GM12865 (cell line): Measurements from ENCODE around the gene HOXB13.

ENCODE experiments used
- DNase-seq: peaks from one replicate; pipeline ENCODE4 v3.0.0; 2010; ENCODE audit warnings: low read depth
- H3K4me3 ChIP-seq: 2 replicates; pipeline ENCODE4 v1.5.1; 2011; ENCODE audit warnings: mild to moderate bottlenecking, low read depth, low read length, control low read depth
- TF ChIP-seq, protein P1 (sequence below): IDR thresholded peaks from 2 replicates; pipeline ENCODE4 v1.5.1; 2011; ENCODE audit warnings: low read length, control low read depth, low read depth, inconsistent platforms; ENCODE audit not compliant: insufficient read depth; ENCODE audit errors: missing control alignments

Gene HOXB13

DNA sequence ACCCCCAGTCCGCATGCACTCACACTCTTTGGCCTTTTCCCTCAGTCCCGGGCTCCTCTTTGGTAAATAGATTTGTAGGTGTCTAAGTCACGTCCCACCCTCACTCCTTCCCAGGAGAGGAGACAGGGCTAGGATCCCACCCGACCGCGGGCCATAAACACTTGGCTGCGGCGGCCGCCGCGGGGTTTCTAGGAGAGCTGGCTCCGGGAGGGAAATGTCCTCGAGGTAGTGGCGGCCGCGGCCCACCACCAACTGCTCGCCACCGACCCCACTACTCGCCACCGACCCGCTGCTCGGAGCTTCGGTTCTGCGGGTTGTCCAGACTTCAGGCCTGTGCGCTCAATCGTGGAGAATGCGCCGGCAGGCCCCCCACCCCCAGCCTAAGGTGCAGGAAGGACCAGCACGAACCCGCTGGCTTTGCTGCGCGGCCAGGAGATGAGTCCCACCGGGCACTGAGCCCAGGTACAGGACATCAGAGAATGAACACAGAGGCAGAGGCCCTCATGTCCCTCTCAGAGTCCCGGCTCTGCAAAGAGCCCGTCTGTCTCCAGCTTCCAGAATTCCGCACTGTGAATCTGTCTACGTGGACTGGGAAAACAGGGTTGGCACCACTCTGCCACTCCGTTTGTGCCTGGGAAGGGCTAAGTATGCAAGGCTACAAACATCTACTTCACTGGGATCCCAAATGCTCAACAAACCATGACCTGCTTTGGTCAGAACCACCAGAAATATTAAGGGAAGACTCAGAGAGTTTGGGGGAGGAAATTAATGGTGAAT, 3.1 kb downstream of the HOXB13 start:
- no peak for DNase-seq
- TF ChIP-seq, protein P1, sequence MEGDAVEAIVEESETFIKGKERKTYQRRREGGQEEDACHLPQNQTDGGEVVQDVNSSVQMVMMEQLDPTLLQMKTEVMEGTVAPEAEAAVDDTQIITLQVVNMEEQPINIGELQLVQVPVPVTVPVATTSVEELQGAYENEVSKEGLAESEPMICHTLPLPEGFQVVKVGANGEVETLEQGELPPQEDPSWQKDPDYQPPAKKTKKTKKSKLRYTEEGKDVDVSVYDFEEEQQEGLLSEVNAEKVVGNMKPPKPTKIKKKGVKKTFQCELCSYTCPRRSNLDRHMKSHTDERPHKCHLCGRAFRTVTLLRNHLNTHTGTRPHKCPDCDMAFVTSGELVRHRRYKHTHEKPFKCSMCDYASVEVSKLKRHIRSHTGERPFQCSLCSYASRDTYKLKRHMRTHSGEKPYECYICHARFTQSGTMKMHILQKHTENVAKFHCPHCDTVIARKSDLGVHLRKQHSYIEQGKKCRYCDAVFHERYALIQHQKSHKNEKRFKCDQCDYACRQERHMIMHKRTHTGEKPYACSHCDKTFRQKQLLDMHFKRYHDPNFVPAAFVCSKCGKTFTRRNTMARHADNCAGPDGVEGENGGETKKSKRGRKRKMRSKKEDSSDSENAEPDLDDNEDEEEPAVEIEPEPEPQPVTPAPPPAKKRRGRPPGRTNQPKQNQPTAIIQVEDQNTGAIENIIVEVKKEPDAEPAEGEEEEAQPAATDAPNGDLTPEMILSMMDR: no peak
- H3K4me3 ChIP-seq: no peak overlapping the region

DNA sequence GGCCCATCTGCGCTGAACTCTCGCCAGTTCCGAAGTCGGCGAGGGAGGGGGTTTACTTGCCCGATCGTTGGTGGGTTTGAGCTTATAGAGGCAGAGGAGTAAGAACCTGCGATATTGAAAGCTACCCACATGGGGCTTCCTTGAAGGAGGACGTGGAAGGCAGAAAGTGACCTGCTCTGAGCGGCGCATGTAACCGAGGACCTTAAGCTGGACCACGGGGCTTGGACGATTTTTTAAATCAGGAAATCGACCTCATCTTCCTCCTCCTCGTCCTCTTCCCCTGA, 3.6 kb downstream of the HOXB13 start:
- TF ChIP-seq, protein P1: no peak
- H3K4me3 ChIP-seq: no peak overlapping the region
- no peak for DNase-seq

DNA sequence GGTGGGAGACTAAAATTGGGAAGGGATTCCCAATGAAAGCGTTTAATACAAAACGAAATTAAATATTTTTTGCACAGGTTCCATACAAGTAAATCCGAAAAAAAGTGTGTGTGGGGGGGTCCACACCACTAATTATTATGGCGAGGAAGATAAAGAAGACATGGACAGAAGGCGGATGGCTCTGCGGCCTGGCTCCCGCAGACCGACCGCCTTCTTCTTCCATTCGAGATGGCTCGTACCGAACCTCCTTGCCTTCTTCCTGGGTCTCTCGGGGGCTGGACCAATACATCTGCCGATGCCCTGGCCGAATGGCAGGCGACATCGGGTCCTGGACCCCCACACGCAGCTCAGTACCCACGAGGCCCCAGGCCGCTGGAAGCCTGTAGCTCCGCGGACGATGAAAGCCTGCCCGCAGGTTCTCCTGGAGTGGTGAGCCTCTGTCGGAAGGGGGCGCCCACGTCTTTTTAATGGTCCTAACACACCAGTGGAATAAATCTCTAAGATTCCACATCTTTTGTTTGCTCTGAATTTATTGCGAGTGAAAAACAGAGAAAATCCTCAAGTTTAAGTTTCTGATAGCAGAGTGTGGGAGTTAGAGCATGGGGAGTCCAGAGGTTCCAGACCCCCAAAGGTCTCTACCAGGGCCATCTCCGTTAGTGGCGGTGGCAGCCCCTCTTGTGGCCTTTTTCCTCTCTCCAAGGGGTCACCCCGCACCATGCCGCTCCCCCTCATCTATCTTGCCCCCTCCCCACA, 4.1 kb downstream of the HOXB13 start:
- TF ChIP-seq, protein P1: peak; percentile 77
- no peak overlapping the region for H3K4me3 ChIP-seq
- peak; percentile 77 for DNase-seq

DNA sequence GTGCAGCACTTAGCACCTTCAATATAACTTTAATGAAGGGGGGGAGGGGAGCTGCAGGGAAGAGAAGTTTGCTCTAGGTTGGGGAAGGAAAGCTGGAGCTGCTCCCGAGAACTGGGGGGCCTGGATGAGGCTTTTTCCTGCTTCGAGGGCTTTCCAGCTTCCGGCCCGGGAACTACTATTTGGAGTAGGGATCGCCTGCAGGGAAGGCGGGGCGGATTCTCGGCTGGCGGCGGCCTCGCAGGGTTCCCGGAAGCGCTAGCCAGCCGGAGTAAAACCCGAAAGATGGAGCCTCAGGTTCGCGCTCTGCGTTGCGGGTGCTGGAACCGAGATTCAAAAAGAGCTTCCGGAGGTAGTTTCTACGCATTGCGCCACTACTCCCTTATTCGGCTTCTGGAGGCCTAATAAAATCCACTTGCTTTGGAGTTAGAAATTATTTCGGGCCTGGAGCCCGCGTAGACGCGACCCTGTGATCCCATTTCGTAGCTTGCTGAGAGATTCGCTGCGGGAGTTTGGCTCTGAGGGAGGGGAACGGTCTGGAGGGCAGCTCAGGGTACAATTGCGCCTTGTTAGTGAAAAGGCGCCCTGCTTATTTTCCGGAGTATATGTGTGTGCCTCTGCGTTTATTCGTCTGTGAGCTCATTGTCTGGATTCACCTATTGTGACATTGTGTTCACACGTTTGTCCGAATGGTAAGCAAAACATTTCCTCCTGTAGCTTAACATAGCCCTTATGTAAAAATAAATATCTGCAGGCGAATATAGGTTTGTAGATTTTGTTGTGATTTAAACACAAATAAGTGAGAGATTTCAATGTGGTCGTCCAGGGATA, 4.9 kb downstream of the HOXB13 start:
- no peak for DNase-seq
- no peak overlapping the region for H3K4me3 ChIP-seq
- TF ChIP-seq, protein P1: no peak

DNA sequence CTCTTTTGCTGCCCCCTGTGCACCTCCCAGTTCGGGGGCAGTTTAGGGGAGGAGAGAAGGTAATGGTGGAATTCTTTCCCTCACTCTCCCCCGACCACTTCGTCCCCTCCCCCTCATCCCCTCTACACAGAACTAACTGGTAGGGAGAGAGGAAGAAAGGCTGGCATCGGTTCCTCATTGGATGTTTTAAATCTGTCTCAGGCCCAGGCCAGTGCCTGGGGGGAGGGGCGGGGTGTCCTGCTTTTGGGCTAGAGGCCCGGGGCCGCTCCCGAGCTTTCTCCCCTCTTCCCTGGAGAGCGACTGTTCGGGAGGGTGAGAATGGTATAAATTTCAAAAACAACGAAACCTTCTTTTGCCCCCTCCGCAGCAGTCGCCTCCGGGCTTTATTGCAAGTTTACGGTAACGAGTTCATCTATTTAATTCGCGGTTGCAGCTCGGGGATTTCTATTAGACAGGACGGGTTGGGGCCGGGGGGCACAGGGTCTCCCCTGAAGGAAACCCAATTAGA, 5.6 kb downstream of the HOXB13 start, which contains the start of gene PRAC2:
PRAC2 (plus strand) TSS at position 271 of the 508 bp plus-strand sequence. CDS start 1,226 bp downstream, outside the sequence.
- DNase-seq: no peak
- H3K4me3 ChIP-seq: no peak within 1 kb of the TSS
- TF ChIP-seq, protein P1: no peak

DNA sequence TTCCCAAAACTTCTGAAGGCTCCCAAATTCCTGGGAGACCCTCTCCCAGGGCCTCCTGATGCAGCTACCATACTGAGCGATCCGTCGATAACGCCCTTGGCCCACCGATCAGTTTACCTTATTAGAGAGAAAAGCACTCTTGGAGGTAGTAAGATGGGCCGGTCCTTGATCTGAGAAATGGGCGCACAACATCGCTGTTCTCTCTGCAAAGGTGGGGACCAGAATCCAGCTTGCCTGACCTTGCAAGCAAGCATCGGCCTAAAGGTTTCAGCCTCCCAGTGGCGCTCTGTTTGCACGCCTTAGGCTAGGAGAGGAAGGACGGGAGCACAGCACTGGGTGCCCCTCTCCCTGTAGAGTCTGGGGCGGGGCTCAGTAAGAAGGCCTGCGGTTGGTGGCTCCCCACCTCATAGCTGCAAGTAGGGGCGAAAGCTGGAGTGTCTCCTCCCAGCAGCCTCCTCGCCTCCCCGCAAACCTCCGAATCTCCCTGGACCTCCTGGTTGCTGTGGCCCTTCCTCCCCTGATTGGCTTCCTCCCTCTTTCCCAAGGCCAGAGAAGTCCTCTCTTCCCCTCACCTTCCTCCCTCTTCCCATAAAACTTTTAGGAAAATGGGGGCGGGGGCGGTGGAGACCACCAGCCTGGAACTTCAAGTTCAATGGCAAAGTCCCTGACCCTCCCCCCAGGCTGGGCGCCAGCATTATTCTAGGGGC, 6.2 kb downstream of the HOXB13 start, which contains the start of gene PRAC1:
PRAC1 (minus strand) TSS at position 318 of the 707 bp plus-strand sequence; CDS start at position 192, 126 bp downstream.
- H3K4me3 ChIP-seq: no peak within 1 kb of the TSS
- DNase-seq: no peak
- TF ChIP-seq, protein P1: no peak
